ENCODE data around the gene NLRP12. TPM values are rescaled to one million over a fixed set of nuclear protein-coding genes. Genes with fewer than 3 reads are reported as not detected.
A peak's percentile ranks its signal among the peaks of the same experiment; 100 is the strongest.
"Not testable (repeated sequence)": the region's sequence is repeated elsewhere in the genome, so short reads cannot be mapped to it uniquely, and the experiment has no call there.

Gene NLRP12
- 6.8 TPM for total RNA-seq
- long read RNA-seq, partial matches to known transcripts: 3 of 5 reads
- long read RNA-seq, other reads (novel, unspliced or antisense): 1 of 5 reads

DNA sequence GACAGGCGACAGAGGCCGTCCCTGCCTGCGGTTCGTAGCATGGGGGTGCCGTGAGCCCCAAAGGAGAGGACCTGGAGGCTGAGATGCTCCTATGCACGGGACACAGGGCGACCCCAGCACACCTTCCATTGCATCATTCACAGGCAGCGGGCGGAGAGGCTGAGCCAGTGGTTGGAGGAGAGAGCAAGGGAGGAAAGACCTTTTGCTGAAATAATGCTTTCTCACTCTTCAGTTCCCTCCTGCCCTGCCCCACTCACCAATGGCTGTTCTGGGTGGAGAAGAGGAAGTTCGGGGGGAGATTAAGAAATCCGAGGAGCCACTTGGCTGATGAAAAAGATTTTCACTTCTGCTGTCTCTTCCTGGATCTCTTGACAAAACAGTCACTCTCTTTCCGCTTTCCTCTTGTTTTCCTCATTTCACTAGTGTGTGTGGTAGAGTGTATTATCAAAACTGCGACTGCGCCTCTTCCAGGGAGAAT, at the start of gene NLRP12:
Gene NLRP12 (minus strand): TSS at position 181 of the 478 bp plus-strand sequence. CDS start 140 bp downstream, at position 41.
- peak; percentile 87 to 89 for ATAC-seq
- no peak for TF ChIP-seq CTCF (IDR thresholded peaks at IDR 0.05)
- H3K4me3 ChIP-seq: peak within 1 kb of the TSS; percentile 25
- H3K27ac ChIP-seq: peak within 1 kb of the TSS; percentile 36
- peak; percentile 65 for DNase-seq
- peaks cover 5% of the 10 kb centered on the region for H3K4me1 ChIP-seq
- no peaks in the 10 kb centered on the region for H3K36me3 ChIP-seq
- H3K27me3 ChIP-seq (ENCODE audit: low read depth): peaks cover 7% of the 10 kb centered on the region
- intact Hi-C loops (cut with DNase I): no loop called here
- H3K9me3 ChIP-seq: no peaks in the 10 kb centered on the region

DNA sequence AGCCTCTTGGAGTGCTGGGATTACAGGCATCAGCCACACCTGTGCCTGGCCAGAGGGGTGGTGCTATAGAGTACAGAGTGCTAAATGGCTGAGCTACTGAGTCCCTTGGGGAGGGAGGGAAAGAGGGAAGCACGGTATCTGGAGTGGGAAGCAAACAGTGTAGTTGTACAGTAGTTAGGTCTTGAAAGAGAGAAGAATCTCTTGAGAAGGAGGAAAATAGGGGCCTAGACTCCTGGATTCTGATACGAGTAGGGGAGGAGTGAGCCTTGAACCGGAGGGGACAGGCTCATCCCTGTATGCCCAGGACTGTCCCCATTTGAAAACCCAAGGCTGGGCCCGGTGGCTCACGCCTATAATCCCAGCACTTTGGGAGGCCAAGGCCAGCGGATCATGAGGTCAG, 48.6 kb upstream of the NLRP12 start:
- ATAC-seq: no peak
- H3K36me3 ChIP-seq: peaks cover 31% of the 10 kb centered on the region
- no peak for TF ChIP-seq CTCF (IDR thresholded peaks at IDR 0.05)
- no peak for DNase-seq
- no peaks in the 10 kb centered on the region for H3K27me3 ChIP-seq (ENCODE audit: low read depth)
- H3K4me1 ChIP-seq: peaks cover 36% of the 10 kb centered on the region
- no peaks in the 10 kb centered on the region for H3K9me3 ChIP-seq
- H3K27ac ChIP-seq: no peak overlapping the region
- H3K4me3 ChIP-seq: no peak overlapping the region
- intact Hi-C loops (cut with DNase I): no loop called here

GRCh38 chr19:53871454-53871853, 47.3 kb upstream of the NLRP12 start:
- Histone ChIP-seq H3K27me3 (ENCODE audit: low read depth) (no peaks in the 10 kb centered on the region), H3K4me1 (peaks cover 45% of the 10 kb centered on the region), H3K9me3 (no peaks in the 10 kb centered on the region), H3K36me3 (peaks cover 31% of the 10 kb centered on the region), H3K27ac (peak overlapping the region; percentile 51), H3K4me3 (no peak overlapping the region)
- no peak for TF ChIP-seq CTCF (IDR thresholded peaks at IDR 0.05)
- ATAC-seq (no peak), DNase-seq (no peak)
- intact Hi-C loops (cut with DNase I): no loop called here

- Histone ChIP-seq H3K27me3 (ENCODE audit: low read depth) (no peaks in the 10 kb centered on the region), H3K36me3 (peaks cover 24% of the 10 kb centered on the region), H3K4me3 (peak overlapping the region; percentile 80), H3K27ac (peak overlapping the region; percentile 51), H3K9me3 (no peaks in the 10 kb centered on the region), H3K4me1 (peaks cover 55% of the 10 kb centered on the region)
- intact Hi-C loops (cut with DNase I): no loop called here
- ATAC-seq: no peak
- no peak for TF ChIP-seq CTCF (IDR thresholded peaks at IDR 0.05)
- DNase-seq: peak; percentile 70
These were observed 46.4 kb upstream of the NLRP12 start for GRCh38 chr19:53870485-53870844.

GRCh38 chr19:53869805-53870484, 45.8 kb upstream of the NLRP12 start:
- H3K27me3 ChIP-seq (ENCODE audit: low read depth); DNase-seq; H3K9me3 ChIP-seq; intact Hi-C loops (cut with DNase I); ATAC-seq: not testable (repeated sequence)
- peaks cover 60% of the 10 kb centered on the region for H3K4me1 ChIP-seq
- H3K4me3 ChIP-seq: peak overlapping the region; percentile 80
- peaks cover 21% of the 10 kb centered on the region for H3K36me3 ChIP-seq
- H3K27ac ChIP-seq: peak overlapping the region; percentile 98

Data from lower lobe of right lung (tissue), 2 donors.